GM12878 (cell line): ENCODE measurements around the gene NID1. TPM values are rescaled to one million over a fixed set of nuclear protein-coding genes. Genes with fewer than 3 reads are reported as not detected.

Experiments
- CEBPB ChIP-seq, 2 experiments: fragments of 150-350 bp in 1 of 2; IDR thresholded peaks; 2 replicates each; pipeline ENCODE4 v1.6.1; 2012 to 2014; ENCODE audit warnings: low read depth in 2 of 2, low read length in 2 of 2, borderline replicate concordance in 1 of 2, inconsistent platforms in 1 of 2
- CHD4 ChIP-seq: fragments of 200-600 bp; sonication (generic); IDR thresholded peaks from 2 replicates; pipeline ENCODE4 v1.6.1; 2016; ENCODE audit warnings: mild to moderate bottlenecking
- DPF2 ChIP-seq: fragments of 450-650 bp; IDR thresholded peaks from 2 replicates; pipeline ENCODE4 v1.6.1; 2017; ENCODE audit warnings: mild to moderate bottlenecking
- E2F8 ChIP-seq: fragments of 450-650 bp; IDR thresholded peaks from 2 replicates; pipeline ENCODE4 v1.6.1; 2018; ENCODE audit warnings: mild to moderate bottlenecking, low read depth, moderate library complexity; ENCODE audit not compliant: partially characterized antibody
- KDM1A ChIP-seq: fragments of 200-600 bp; sonication (generic); IDR thresholded peaks from 2 replicates; pipeline ENCODE4 v1.6.1; 2016; ENCODE audit warnings: borderline replicate concordance
- NR2C1 ChIP-seq: fragments of 450-650 bp; IDR thresholded peaks from 2 replicates; pipeline ENCODE4 v1.6.1; 2017; ENCODE audit warnings: antibody characterized with exemption, mild to moderate bottlenecking, moderate library complexity
- SUZ12 ChIP-seq: fragments of 200-600 bp; sonication (generic); IDR thresholded peaks from one replicate; pipeline ENCODE4 v1.6.1; 2018; ENCODE audit warnings: antibody characterized with exemption, mild to moderate bottlenecking; ENCODE audit not compliant: unreplicated experiment
- ZBTB40 ChIP-seq: fragments of 450-650 bp; IDR thresholded peaks from 2 replicates; pipeline ENCODE4 v1.6.1; 2016; ENCODE audit warnings: mild to moderate bottlenecking, moderate library complexity, borderline replicate concordance
- polyA plus RNA-seq, 11 experiments: library from polyadenylated mRNA; depleted of rRNA in 4 of 11; unstranded in 6 of 11; stranded (reverse) in 5 of 11; fragments of >200 nt; fragmentation: Nextera tagmentation in 4 of 11; fragmentation: Illumina TruSeq in 1 of 11; extraction: Ambion mirVana in 4 of 11; extraction: Trizol in 1 of 11; gene quantifications; 1 replicate in 1 of 11; 2 replicates in 10 of 11; pipeline versions ENCODE4 v1.2.1 to v1.2.3, GENCODE V29; 2011 to 2016; ENCODE audit warnings: inconsistent platforms in 2 of 11, missing spikeins in 2 of 11, low read depth in 1 of 11
- total RNA-seq, 4 experiments: library from RNA; depleted of rRNA in 3 of 4; stranded (reverse); fragments of >200 nt in 3 of 4; fragmentation: Illumina TruSeq in 1 of 4; extraction: Trizol in 1 of 4; gene quantifications; 2 replicates each; pipeline versions ENCODE4 v1.2.1 to v1.2.3, GENCODE V29; 2013 to 2021

Gene NID1
- total and polyA plus RNA-seq, 10 of the 15 experiments (the other 5 are each of a cell fraction or from before 2014, with no cell fraction given): 4.2 to 25.7 (median 11.3) TPM

- TF ChIP-seq E2F8: no peak
- TF ChIP-seq SUZ12: no peak
- TF ChIP-seq NR2C1: no peak
- TF ChIP-seq ZBTB40: no peak
- TF ChIP-seq CEBPB (IDR thresholded peaks at IDR 0.05; ENCODE audit: borderline replicate concordance in 1 of 2, low read depth in 2 of 2, low read length in 2 of 2): no peak
- TF ChIP-seq DPF2: no peak
- TF ChIP-seq CHD4: no peak
- no peak for TF ChIP-seq KDM1A
- TF ChIP-seq, all 136 proteins: peak for 0
These were observed 45.2 kb upstream of the NID1 start (continued) for GRCh38 chr1:236110137-236110536.
